SIG-M5 treated with dmso at 0.1 percent for 504 hours (cell line): Measurements from ENCODE around the gene WDR72.

Source experiments
- DNase-seq: peaks from one replicate; lab custom pipeline; 2025; ENCODE audit not compliant: unreplicated experiment; lab: John Stamatoyannopoulos, UW

The WDR72 gene

GRCh38 chr15:53611145-53611920 lies 148.1 kb downstream of the WDR72 start:
- DNase-seq: no peak

GRCh38 chr15:53591041-53591440 lies 168.4 kb downstream of the WDR72 start:
- no peak for DNase-seq

GRCh38 chr15:53590380-53590779 lies 169.1 kb downstream of the WDR72 start:
- no peak for DNase-seq

GRCh38 chr15:53589520-53590057 lies 169.9 kb downstream of the WDR72 start:
- no peak for DNase-seq

GRCh38 chr15:53588773-53589172 lies 170.7 kb downstream of the WDR72 start:
- no peak for DNase-seq

- DNase-seq: peak; percentile 24
Measured at GRCh38 chr15:53586799-53587198, 172.7 kb downstream of the WDR72 start.

- DNase-seq: no peak
Measured at GRCh38 chr15:53581513-53581912, 177.9 kb downstream of the WDR72 start.

- DNase-seq: no peak
Measured at GRCh38 chr15:53580366-53580765, 179.1 kb downstream of the WDR72 start.

- DNase-seq: no peak
Measured at GRCh38 chr15:53576841-53577240, 182.6 kb downstream of the WDR72 start.

- no peak for DNase-seq
Measured at GRCh38 chr15:53573091-53573490, 186.4 kb downstream of the WDR72 start.

GRCh38 chr15:53569751-53570480 lies 189.5 kb downstream of the WDR72 start:
- no peak for DNase-seq

- no peak for DNase-seq
Measured at GRCh38 chr15:53566912-53567311, 192.6 kb downstream of the WDR72 start.

- no peak for DNase-seq
Measured at GRCh38 chr15:53565721-53566120, 193.7 kb downstream of the WDR72 start.

GRCh38 chr15:53564647-53565046 lies 194.8 kb downstream of the WDR72 start:
- DNase-seq: no peak

- DNase-seq: no peak
Measured at GRCh38 chr15:53563627-53564026, 195.8 kb downstream of the WDR72 start.

- no peak for DNase-seq
Measured at GRCh38 chr15:53559364-53560277, 199.8 kb downstream of the WDR72 start.

GRCh38 chr15:53558384-53558783 lies 201.1 kb downstream of the WDR72 start:
- no peak for DNase-seq

GRCh38 chr15:53555226-53555625 lies 204.2 kb downstream of the WDR72 start:
- no peak for DNase-seq

GRCh38 chr15:53549697-53550305 lies 209.7 kb downstream of the WDR72 start:
- DNase-seq: peak; percentile 61

- DNase-seq: no peak
Measured at GRCh38 chr15:53548236-53548635, 211.2 kb downstream of the WDR72 start.
